OCI-LY7 (cell line): Measurements from ENCODE around the gene IHH. TPM values are rescaled to one million over a fixed set of nuclear protein-coding genes. Genes with fewer than 3 reads are reported as not detected.

ENCODE experiments used
- BruUV-seq: library from RNA; stranded (reverse); fragments of 400-500 nt; replicated peaks from 2 replicates; lab custom pipeline; 2021; lab: Mats Ljungman, UMichigan
- CTCF ChIA-PET: fragments of 300-600 bp; sonication (Branson Sonifier 250); formaldehyde crosslinking; loops from one replicate; lab custom pipeline; 2022; ENCODE audit warnings: antibody characterized with exemption; ENCODE audit not compliant: unreplicated experiment; lab: Charles Lee
- POLR2A ChIA-PET: fragments of 300-600 bp; sonication (Branson Sonifier 250); formaldehyde crosslinking; loops from one replicate; lab custom pipeline; 2022; ENCODE audit warnings: antibody characterized with exemption; lab: Charles Lee
- DNase-seq: peaks from one replicate; pipeline ENCODE4 v3.0.0-alpha.2; 2015; ENCODE audit warnings: low spot score
- H2AFZ ChIP-seq: fragments of 200-600 bp; sonication (generic), shearing (Covaris generic); 2 replicates; pipeline ENCODE4 v1.6.1; 2014; ENCODE audit warnings: mild to moderate bottlenecking, antibody characterized with exemption, low read length, moderate library complexity
- H3K27ac ChIP-seq: fragments of 200-600 bp; sonication (generic); 2 replicates; pipeline ENCODE4 v1.5.1; 2014; ENCODE audit warnings: mixed run types, low read depth, mild to moderate bottlenecking, moderate library complexity, low read length, inconsistent platforms; ENCODE audit not compliant: poor library complexity, severe bottlenecking
- H3K36me3 ChIP-seq: fragments of 200-600 bp; sonication (generic); 2 replicates; pipeline ENCODE4 v1.6.1; 2014; ENCODE audit warnings: mild to moderate bottlenecking, antibody characterized with exemption, low read length, moderate library complexity, mixed read lengths; ENCODE audit not compliant: insufficient read depth
- H3K4me1 ChIP-seq: fragments of 200-600 bp; sonication (generic); 2 replicates; pipeline ENCODE4 v1.5.1; 2014; ENCODE audit warnings: mild to moderate bottlenecking, low read length; ENCODE audit not compliant: insufficient read depth, poor library complexity, severe bottlenecking
- H3K4me2 ChIP-seq: fragments of 200-600 bp; sonication (generic); 2 replicates; pipeline ENCODE4 v1.6.1; 2014; ENCODE audit warnings: mild to moderate bottlenecking, low read length
- H3K4me3 ChIP-seq: fragments of 200-600 bp; sonication (generic); 2 replicates; pipeline ENCODE4 v1.5.1; 2014; ENCODE audit warnings: mild to moderate bottlenecking, low read depth, low read length; ENCODE audit not compliant: poor library complexity, severe bottlenecking
- H3K79me2 ChIP-seq: fragments of 200-600 bp; sonication (generic); 2 replicates; pipeline ENCODE4 v1.6.1; 2016; ENCODE audit warnings: low read depth, mild to moderate bottlenecking, low read length, moderate library complexity, mixed read lengths; ENCODE audit not compliant: insufficient read depth
- H3K9me2 ChIP-seq: fragments of 200-600 bp; sonication (generic); 2 replicates; pipeline ENCODE4 v1.6.1; 2016; ENCODE audit warnings: mild to moderate bottlenecking, low read length, mixed read lengths; ENCODE audit not compliant: insufficient read depth
- H3K9me3 ChIP-seq: fragments of 200-600 bp; sonication (generic); 2 replicates; pipeline ENCODE4 v1.6.1; 2014; ENCODE audit warnings: mild to moderate bottlenecking, mixed run types, low read length, mixed read lengths
- H4K20me1 ChIP-seq: fragments of 200-600 bp; sonication (generic); 2 replicates; pipeline ENCODE4 v1.6.1; 2014; ENCODE audit warnings: mild to moderate bottlenecking, antibody characterized with exemption, low read length, moderate library complexity, mixed read lengths; ENCODE audit not compliant: insufficient read depth
- CTCF ChIP-seq: fragments of 200-600 bp; sonication (generic); conservative IDR thresholded peaks from 2 replicates; pipeline ENCODE4 v1.5.1; 2014; ENCODE audit warnings: mild to moderate bottlenecking, antibody characterized with exemption, low read length, moderate library complexity, mixed read lengths
- EZH2phosphoT487 ChIP-seq: fragments of 200-600 bp; sonication (generic); IDR thresholded peaks from 2 replicates; pipeline ENCODE4 v1.6.1; 2018; ENCODE audit warnings: low read depth, borderline replicate concordance, mild to moderate bottlenecking, mixed run types, antibody characterized with exemption, low read length, moderate library complexity, mixed read lengths
- intact Hi-C: fragments of 100-400 bp; cut with micrococcal nuclease; formaldehyde crosslinking; loops from one replicate; pipeline ENCODE4 v1.10.0; 2022; ENCODE audit not compliant: unreplicated experiment
- total RNA-seq, 2 experiments: library from RNA; depleted of rRNA in 1 of 2; stranded (reverse); fragments of >200 nt in 1 of 2; shearing (Covaris generic) in 1 of 2; gene quantifications; 2 replicates each; pipeline ENCODE4 v1.2.3, GENCODE V29; 2014 to 2022

The IHH gene
- total RNA-seq, 2 experiments from 2014 or later = not detected

DNA sequence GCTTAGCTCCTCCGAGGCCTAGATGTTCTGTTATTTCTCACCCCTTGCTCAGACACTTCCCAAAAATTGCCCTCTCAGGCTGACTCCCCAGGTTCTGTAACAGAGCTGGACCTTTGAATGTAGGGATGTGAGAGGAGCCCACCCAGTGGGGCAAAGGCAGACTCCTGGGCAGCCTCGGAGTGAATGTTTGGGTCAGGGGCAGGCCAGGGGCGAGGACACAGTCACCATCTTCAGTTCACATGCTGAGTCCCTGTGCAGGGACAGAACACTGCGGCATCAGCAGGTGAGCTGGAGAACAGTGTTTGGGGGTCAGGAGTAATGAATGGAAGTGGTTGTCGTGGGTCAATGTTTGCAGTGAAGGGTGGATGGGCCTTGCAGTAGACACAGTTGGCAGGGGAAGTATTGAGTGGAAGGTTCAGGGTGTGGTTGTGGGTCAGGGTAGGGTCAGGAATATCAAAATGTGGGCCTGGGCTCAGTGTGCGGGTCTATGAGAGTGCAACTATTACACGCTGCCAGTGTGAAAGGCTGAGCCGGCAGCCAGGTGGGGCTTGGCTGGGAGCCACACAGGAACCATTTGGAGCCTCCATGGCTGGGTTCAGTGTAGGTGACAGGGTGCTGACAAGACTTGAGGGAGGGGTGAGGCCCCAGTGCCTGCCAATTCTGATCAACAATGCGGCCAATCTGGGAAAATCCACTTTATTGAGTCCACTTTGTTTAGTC, 4.4 kb downstream of the IHH start:
- CTCF ChIA-PET = no interaction called here
- Histone ChIP-seq H3K9me2 (no peaks in the 10 kb centered on the region), H4K20me1 (no peaks in the 10 kb centered on the region), H3K4me1 (no peaks in the 10 kb centered on the region), H3K36me3 (no peaks in the 10 kb centered on the region), H3K9me3 (no peaks in the 10 kb centered on the region), H3K27ac (no peak overlapping the region), H3K79me2 (no peaks in the 10 kb centered on the region), H3K4me3 (no peak overlapping the region), H2AFZ (no peak overlapping the region), H3K4me2 (no peak overlapping the region)
- no peak for TF ChIP-seq CTCF
- no peak for TF ChIP-seq EZH2phosphoT487
- BruUV-seq = no TSS peak
- DNase-seq = no peak
- POLR2A ChIA-PET = no interaction called here
- intact Hi-C loops = loop anchor here (5.0 kb wide), 1 partner anchor 46 kb away; no protein-coding TSS in a partner anchor

- Histone ChIP-seq H3K4me1 (no peaks in the 10 kb centered on the region), H3K9me3 (no peaks in the 10 kb centered on the region), H3K9me2 (no peaks in the 10 kb centered on the region), H4K20me1 (no peaks in the 10 kb centered on the region), H3K4me3 (no peak overlapping the region), H2AFZ (no peak overlapping the region), H3K36me3 (no peaks in the 10 kb centered on the region), H3K4me2 (no peak overlapping the region), H3K27ac (no peak overlapping the region), H3K79me2 (no peaks in the 10 kb centered on the region)
- no peak for DNase-seq
- no TSS peak for BruUV-seq
- ChIA-PET POLR2A (interaction anchor here (0.5 kb wide), 1 partner anchor 1332 kb away, joined by 6 read pairs; no protein-coding TSS in a partner anchor), CTCF (interaction anchor here (0.7 kb wide), 1 partner anchor 59 kb away, joined by 3 read pairs; no protein-coding TSS in a partner anchor)
- TF ChIP-seq EZH2phosphoT487 = no peak
- TF ChIP-seq CTCF = no peak
- intact Hi-C loops = loop anchor here (5.0 kb wide), 1 partner anchor 47 kb away; no protein-coding TSS in a partner anchor
These were observed 5.5 kb downstream of the IHH start for GRCh38 chr2:219054956-219055903.
